Fibroblast of skin of left biceps (primary cell): ENCODE measurements around the gene ARMH4.

Experiments
- DNase-seq, 2 experiments: peaks; one replicate each; pipeline ENCODE4 v3.0.0-alpha.2; 2013; ENCODE audit warnings: low read depth in 2 of 2

Gene ARMH4

GRCh38 chr14:58152014-58152857 is at the start of gene ARMH4:
ARMH4 (minus strand) TSS chr14:58152213; CDS start chr14:58139358, 12,855 bp downstream.
- DNase-seq = peak; percentile 43 to 52

GRCh38 chr14:58200846-58201245 is 48.8 kb upstream of the ARMH4 start:
- DNase-seq = no peak

- no peak for DNase-seq
Observed at GRCh38 chr14:58200480-58200841, 48.4 kb upstream of the ARMH4 start.

DNA sequence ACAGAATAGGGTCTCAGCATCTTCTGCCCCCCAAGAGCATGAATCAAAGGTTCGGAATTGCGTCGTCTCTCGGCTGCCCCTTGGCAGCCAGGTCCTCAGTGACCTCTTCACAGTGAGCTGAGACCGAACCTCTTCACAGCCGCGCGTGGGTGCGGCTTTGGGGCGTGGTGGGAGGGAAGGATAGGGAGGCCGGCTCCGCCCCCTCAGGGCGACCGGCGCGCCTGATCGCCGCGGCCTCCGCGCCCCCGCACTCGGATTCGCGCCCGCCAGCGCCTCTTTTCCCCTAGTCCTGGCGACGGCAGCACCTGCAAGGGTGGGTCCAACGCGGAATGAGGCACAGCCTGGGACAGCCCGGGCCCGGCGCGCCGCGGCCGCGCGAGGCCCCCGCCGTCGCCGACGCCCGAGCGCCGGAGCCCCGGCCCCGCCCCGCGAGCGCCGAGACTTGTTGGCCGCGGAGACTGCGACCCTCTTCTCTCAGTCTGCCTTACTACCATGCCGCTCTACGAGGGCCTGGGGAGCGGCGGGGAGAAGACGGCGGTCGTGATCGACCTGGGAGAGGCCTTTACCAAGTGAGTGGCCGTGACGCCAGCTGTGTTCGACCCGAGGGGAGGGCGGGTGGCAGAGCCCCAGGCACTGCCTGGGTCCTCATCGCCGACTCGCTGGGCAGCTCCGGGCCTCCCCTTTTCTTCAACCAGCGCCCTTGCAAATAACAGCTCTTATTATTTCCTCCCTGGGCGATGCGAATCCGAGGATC is 47.9 kb upstream of the ARMH4 start, which contains the start of gene ACTR10:
TSS of gene ACTR10 (plus strand) at position 424 of the 754 bp plus-strand sequence. CDS start at position 493, 69 bp downstream.
- peak; percentile 30 to 38 for DNase-seq

DNA sequence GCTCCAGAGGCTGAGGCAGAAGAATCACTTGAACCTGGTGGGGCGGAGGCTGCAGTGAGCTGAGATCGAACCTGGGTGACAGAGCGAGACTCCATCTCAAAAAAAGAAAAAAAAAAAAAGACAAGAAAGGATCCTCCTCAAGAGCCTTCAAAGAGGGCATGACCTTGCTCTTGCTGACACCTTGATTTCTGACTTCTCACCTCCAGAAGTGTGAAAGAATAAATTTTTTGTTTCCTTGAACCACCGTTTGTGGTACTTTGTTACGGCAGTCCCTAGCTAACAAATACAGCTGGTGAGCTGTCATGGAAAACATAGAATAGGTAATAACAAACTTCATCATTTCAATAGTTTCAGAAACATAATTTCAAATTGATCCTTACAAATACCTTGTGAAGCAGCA is 46.1 kb upstream of the ARMH4 start:
- DNase-seq = no peak

DNA sequence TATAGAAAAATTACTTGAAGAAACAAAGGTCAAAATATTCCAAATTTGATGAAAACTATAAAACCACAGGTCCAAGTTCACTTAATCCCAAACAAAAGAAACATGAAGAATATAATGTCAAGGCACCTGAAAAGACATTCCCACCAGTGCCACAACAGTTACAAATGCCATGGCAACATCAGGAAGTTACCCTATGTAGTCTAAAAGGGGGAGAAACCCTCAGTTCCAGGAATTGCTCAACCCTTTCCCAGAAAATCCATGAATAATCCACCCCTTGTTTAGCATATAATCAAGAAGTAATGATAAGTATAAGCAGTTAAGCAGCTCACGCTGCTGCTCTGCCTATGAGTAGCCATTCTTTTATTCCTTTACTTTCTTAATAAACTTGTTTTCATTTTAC is 44.2 kb upstream of the ARMH4 start:
- no peak for DNase-seq

- no peak for DNase-seq
Observed at GRCh38 chr14:58193542-58193941, 41.5 kb upstream of the ARMH4 start.

- no peak for DNase-seq
Observed at GRCh38 chr14:58191763-58192601, 40.0 kb upstream of the ARMH4 start.

DNA sequence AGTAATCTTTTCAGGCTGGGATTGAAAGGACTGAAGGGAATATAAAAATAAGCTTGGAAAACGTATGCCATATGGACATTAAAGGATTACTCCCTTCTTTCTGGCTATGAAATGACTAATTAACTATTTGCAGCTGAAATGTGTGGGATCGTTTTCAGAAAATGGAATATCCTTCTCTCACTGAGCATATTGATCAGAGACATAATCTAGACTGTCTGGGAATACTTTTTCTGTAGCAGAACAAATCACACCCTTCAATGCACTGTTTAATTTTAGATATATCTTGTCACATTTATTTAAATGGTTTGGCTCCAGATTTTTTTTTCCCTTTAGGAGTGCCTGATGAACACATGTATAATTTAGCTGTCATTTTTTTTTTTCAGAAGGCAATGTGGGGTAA is 37.2 kb upstream of the ARMH4 start:
- no peak for DNase-seq

DNA sequence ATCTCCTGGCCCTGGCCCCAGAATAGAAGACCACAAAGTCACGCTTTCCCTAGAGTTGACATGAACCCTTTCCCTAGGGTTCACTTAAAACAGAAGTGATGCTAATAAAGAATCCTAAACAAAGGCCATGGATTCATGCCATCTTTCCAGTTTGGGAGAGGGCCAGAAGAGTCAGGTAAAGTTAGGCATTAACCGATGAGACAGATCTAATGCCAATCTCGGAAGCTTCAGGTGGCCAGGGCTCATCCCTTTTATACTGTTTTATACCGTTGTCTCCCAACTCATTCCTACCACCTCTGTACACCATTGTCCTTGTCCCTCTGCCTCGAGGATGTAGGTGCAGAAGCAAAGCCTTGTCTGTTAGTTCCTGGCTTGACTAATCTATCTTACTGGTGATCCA is 25.1 kb upstream of the ARMH4 start:
- DNase-seq = no peak

DNA sequence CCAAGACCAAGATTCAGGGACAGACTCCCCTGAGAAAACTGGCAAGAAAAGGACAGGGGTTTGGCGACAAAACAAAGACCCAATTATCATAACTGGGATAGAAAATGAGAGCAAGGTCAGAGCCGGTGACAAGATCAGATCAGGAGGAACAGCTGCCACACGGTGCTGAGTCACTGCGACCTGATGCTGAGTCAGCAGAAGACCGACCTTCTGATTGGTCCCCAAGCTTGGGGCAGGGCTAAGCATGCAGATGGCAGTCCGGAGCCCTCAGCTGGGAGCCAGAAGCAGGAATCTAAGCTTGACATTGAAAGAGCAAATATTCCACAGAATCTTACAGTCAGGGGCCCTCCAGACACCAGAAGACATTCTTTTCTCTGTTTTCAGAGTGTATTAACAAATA is 19.1 kb upstream of the ARMH4 start:
- peak; percentile 38 to 40 for DNase-seq

- no peak for DNase-seq
Observed at GRCh38 chr14:58167891-58168290, 15.9 kb upstream of the ARMH4 start.

GRCh38 chr14:58167057-58167456 is 15.0 kb upstream of the ARMH4 start:
- no peak for DNase-seq

- DNase-seq = peak; percentile 59 to 60
Observed at GRCh38 chr14:58166005-58166983, 14.3 kb upstream of the ARMH4 start.

GRCh38 chr14:58160561-58160960 is 8.5 kb upstream of the ARMH4 start:
- DNase-seq = no peak

- DNase-seq = no peak
Observed at GRCh38 chr14:58151133-58152013, 640 bp downstream of the ARMH4 start.

GRCh38 chr14:58150243-58150805 is 1.7 kb downstream of the ARMH4 start:
- no peak for DNase-seq

- no peak for DNase-seq
Observed at GRCh38 chr14:58149196-58149595, 2.8 kb downstream of the ARMH4 start.

- DNase-seq = no peak
Observed at GRCh38 chr14:58146399-58146798, 5.6 kb downstream of the ARMH4 start.
